GM20431 (cell line): ENCODE data around the gene LGALS8.

Experiments
- in situ Hi-C: fragments of 300-500 bp; cut with MseI, MboI; formaldehyde crosslinking; loops from one replicate; pipeline ENCODE4 v1.15.0; 2020; ENCODE audit warnings: low sequenced_read_pairs; ENCODE audit not compliant: unreplicated experiment

Gene LGALS8

DNA sequence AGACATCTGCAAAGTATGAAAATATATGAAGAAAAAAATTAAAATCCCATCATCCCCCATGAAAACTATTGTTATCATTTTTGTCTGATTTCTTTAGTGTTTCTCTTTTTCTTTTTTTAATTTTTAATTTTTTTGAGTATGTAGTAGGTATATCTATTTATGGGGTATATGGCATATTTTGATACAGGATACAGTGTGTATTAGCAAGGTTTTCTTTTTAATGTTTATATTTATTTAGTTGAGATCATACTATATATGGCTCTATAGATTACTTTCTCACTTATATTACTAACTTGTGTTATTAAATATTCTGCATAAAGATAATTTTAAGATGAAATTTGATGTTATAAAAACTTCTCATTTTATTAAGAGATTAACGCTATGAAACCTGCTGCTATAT is 11.4 kb downstream of the LGALS8 start:
- in situ Hi-C loops = no loop called here

GRCh38 chr1:236535662-236536161 is 11.9 kb downstream of the LGALS8 start:
- in situ Hi-C loops = no loop called here

GRCh38 chr1:236536540-236536939 is 12.8 kb downstream of the LGALS8 start:
- in situ Hi-C loops = no loop called here

GRCh38 chr1:236540813-236541465 is 17.2 kb downstream of the LGALS8 start:
- in situ Hi-C loops = no loop called here

GRCh38 chr1:236541710-236542109 is 17.9 kb downstream of the LGALS8 start:
- in situ Hi-C loops = no loop called here

DNA sequence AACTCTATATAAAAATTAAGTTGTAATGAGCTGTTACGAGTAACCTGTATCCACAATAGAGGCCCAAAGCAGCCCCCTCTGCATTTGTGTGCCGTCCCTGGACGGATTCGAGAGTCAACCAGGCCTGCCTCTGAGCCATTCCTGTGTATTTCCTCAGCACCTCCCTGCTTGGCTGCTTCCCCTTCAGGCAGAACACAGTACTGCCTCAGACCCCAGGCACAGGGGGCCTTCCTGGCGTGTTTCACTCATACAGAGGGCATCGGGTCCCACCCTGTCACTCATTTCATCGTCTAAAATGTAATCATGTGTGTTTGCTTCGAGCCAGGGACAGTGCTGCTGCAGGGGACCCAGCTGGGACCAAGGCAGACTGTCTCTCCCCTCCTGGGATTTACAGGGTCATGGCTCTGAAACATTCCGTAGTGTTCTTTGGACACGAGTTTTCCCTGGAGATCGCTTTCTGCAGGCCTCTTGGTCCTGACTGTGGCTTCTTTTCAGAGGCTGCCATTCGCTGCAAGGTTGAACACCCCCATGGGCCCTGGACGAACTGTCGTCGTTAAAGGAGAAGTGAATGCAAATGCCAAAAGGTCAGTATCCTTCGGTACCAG is 19.4 kb downstream of the LGALS8 start:
- in situ Hi-C loops = no loop called here

DNA sequence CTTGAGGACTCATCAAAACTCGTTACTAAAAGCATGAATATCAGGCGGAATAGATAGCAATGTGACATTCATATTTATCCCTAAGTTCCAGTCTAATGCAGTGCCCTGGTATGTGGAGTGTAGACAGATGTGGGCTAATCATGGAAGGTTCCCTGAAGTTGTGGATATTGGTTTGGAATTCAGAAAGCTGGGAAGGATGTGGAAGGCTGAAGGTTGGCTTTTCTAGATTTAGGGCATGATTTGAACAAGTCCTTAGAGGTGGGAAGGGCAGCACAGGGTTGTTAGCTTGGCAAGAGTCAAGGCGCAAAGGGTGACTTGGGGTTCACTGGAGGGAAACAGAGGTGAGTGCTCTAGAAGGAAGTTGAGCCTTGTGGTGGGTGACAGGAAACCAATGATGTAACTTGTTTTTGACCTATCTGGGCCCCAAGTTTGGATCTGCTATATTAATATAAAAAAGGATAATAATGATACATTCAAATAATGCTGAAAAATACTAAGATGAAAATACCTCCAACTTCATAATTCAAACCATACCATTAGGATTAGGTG is 21.9 kb downstream of the LGALS8 start:
- in situ Hi-C loops = no loop called here

DNA sequence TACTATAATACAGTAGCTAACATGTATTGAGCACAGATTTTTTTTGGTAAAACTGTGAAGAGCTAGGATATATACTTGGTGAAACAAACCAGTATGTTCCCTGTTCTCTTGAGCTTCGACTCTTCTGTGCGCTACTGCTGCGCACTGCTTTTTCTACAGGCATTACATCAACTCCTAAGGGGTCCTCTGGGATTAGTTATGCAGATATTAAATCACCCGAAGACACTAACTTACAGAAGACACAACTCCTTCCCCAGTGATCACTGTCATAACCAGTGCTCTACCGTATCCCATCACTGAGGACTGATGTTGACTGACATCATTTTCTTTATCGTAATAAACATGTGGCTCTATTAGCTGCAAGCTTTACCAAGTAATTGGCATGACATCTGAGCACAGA is 24.7 kb downstream of the LGALS8 start:
- in situ Hi-C loops = no loop called here

DNA sequence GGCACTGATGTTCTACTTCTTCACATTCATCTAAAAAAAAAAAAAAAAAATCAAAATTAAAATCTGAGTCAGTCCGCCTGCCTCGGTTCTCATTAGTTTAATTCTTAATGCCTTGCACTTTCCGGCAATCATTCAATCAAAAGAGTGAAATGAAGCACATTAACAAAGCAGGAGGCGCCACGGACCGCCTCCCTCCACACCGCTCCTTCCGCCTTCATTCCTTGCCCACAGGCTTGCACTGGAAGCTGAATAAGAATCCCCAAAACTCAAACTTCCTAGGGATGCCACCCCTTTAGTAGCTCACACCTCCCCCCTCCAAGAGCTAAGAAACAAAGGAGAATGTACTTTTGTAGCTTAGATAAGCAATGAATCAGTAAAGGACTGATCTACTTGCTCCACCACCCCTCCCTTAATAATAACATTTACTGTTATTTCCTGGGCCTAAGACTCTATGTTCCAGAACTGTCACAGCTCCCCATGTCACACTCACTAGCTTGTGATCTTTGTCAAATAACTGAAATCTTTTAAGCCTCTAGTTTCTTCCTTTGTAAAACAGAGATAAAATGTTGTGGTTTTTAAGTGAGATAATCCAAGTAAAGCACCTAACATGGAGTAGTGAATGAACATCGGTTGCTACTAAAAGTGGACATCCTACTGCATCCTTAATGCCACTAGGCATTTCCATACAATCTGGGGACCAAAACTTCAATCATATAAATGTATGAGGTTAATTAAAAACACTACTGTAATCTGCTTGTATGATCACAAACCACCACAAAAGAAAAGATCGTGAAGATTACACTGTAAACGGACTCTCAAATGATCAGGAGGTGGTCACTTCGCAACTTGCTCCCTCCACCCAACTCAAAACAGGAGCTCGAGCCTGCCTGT is 27.4 kb downstream of the LGALS8 start:
- in situ Hi-C loops = no loop called here

- in situ Hi-C loops = no loop called here
Observed at GRCh38 chr1:236552096-236552495, 28.3 kb downstream of the LGALS8 start.

GRCh38 chr1:236552901-236553300 is 29.1 kb downstream of the LGALS8 start:
- in situ Hi-C loops = no loop called here

- in situ Hi-C loops = no loop called here
Observed at GRCh38 chr1:236553370-236553769, 29.6 kb downstream of the LGALS8 start.

GRCh38 chr1:236556606-236557005 is 32.8 kb downstream of the LGALS8 start:
- in situ Hi-C loops = no loop called here

DNA sequence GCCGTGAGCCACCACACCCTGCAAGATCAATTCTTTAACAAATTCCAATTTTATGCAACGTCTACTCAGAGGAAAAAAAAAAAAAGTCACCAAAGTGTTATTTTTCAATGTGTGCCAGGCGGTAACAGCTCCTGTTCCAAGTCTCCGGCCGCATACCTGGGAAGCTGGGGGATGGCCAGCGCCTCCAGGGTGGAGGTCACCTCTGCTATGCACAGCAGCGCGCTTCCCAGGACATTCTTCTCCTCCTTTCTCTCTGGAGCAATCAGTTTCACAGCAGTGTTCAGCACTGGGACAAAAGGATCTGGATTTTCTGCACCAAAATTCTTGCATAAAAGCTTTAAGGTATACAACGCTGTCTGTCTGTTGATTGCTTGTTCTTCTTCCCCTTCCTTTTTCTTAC is 34.3 kb downstream of the LGALS8 start:
- in situ Hi-C loops = no loop called here

GRCh38 chr1:236558846-236559245 is 35.1 kb downstream of the LGALS8 start:
- in situ Hi-C loops = no loop called here

- in situ Hi-C loops = no loop called here
Observed at GRCh38 chr1:236560213-236560771, 36.5 kb downstream of the LGALS8 start.

- in situ Hi-C loops = no loop called here
Observed at GRCh38 chr1:236561976-236562375, 38.2 kb downstream of the LGALS8 start.

GRCh38 chr1:236565530-236565929 is 41.7 kb downstream of the LGALS8 start:
- in situ Hi-C loops = no loop called here

GRCh38 chr1:236568285-236568894 is 44.6 kb downstream of the LGALS8 start:
- in situ Hi-C loops = no loop called here

GRCh38 chr1:236575523-236575922 is 51.7 kb downstream of the LGALS8 start:
- in situ Hi-C loops = no loop called here
